Caki2 (cell line): ENCODE results near the gene BRD4. TPM values are rescaled to one million over a fixed set of nuclear protein-coding genes. Genes with fewer than 3 reads are reported as not detected.

Experiments
- DNase-seq: peaks from one replicate; pipeline ENCODE4 v3.0.0-alpha.2; 2015; ENCODE audit warnings: low read depth
- in situ Hi-C: cut with HindIII; loops from 2 replicates; pipeline ENCODE4 v1.10.0; 2016; ENCODE audit warnings: low sequenced_read_pairs, low pct_unique_long_range_greater_than_20kb, mixed read lengths
- total RNA-seq: library from RNA; depleted of rRNA; stranded (reverse); fragments of >200 nt; shearing (Covaris generic); gene quantifications from 2 replicates; pipeline ENCODE4 v1.2.3, GENCODE V29; 2014; ENCODE audit warnings: low replicate concordance

Gene BRD4
- total RNA-seq, 1 experiment from 2014 or later: 7.5 TPM

- in situ Hi-C loops: no loop called here
- no peak for DNase-seq
These were observed 35.4 kb downstream of the BRD4 start for GRCh38 chr19:15296841-15297415.

- in situ Hi-C loops: no loop called here
- no peak for DNase-seq
These were observed 36.0 kb downstream of the BRD4 start for GRCh38 chr19:15296353-15296752.

- DNase-seq: no peak
- in situ Hi-C loops: no loop called here
These were observed 37.8 kb downstream of the BRD4 start for GRCh38 chr19:15294561-15294990.

- in situ Hi-C loops: no loop called here
- no peak for DNase-seq
These were observed 38.4 kb downstream of the BRD4 start for GRCh38 chr19:15293781-15294491.

GRCh38 chr19:15292847-15293582, 39.3 kb downstream of the BRD4 start:
- no peak for DNase-seq
- in situ Hi-C loops: no loop called here

GRCh38 chr19:15292140-15292539, 40.2 kb downstream of the BRD4 start:
- in situ Hi-C loops: no loop called here
- no peak for DNase-seq

GRCh38 chr19:15291548-15292021, 40.8 kb downstream of the BRD4 start:
- DNase-seq: no peak
- in situ Hi-C loops: no loop called here

- no peak for DNase-seq
- in situ Hi-C loops: no loop called here
These were observed 41.2 kb downstream of the BRD4 start for GRCh38 chr19:15291089-15291488.

- DNase-seq: no peak
- in situ Hi-C loops: no loop called here
These were observed 42.2 kb downstream of the BRD4 start for GRCh38 chr19:15290166-15290565.

- no peak for DNase-seq
- in situ Hi-C loops: no loop called here
These were observed 42.7 kb downstream of the BRD4 start for GRCh38 chr19:15289673-15290072.

- no peak for DNase-seq
- in situ Hi-C loops: no loop called here
These were observed 44.0 kb downstream of the BRD4 start for GRCh38 chr19:15288146-15288963.

- DNase-seq: no peak
- in situ Hi-C loops: no loop called here
These were observed 44.8 kb downstream of the BRD4 start for GRCh38 chr19:15287496-15287895.

- no peak for DNase-seq
- in situ Hi-C loops: no loop called here
These were observed 45.5 kb downstream of the BRD4 start for GRCh38 chr19:15286688-15287365.

- no peak for DNase-seq
These were observed 46.3 kb downstream of the BRD4 start for GRCh38 chr19:15285896-15286591.

GRCh38 chr19:15284896-15285295, 47.4 kb downstream of the BRD4 start:
- in situ Hi-C loops: no loop called here
- no peak for DNase-seq

More at GRCh38 chr19:15285896-15286591, 46.3 kb downstream of the BRD4 start:
- in situ Hi-C loops: no loop called here

GRCh38 chr19:15284091-15284490, 48.2 kb downstream of the BRD4 start:
- DNase-seq: no peak
- in situ Hi-C loops: no loop called here

- in situ Hi-C loops: no loop called here
- DNase-seq: no peak
These were observed 49.0 kb downstream of the BRD4 start for GRCh38 chr19:15283141-15283883.
